Erythroblast (primary cell): ENCODE data around the gene LOXL4.

Experiments
- GATA1 ChIP-seq: IDR thresholded peaks from 2 replicates; pipeline ENCODE4 v1.6.1; 2011; ENCODE audit warnings: low read depth, mild to moderate bottlenecking, control low read depth, low read length, moderate library complexity
- POLR2A ChIP-seq: IDR thresholded peaks from 2 replicates; pipeline ENCODE4 v1.6.1; 2011; ENCODE audit warnings: mild to moderate bottlenecking, low read length

GRCh38 chr10:98238391-98238790 lies 29.6 kb downstream of the LOXL4 start:
- TF ChIP-seq POLR2A (no peak), GATA1 (no peak)
